Suprapubic skin (tissue), 4 donors: Measurements from ENCODE around the gene SLC7A4.

Source experiments
- EP300 ChIP-seq: sonication (generic); formaldehyde crosslinking; IDR thresholded peaks from one replicate; pipeline ENCODE4 v1.6.1; 2017; ENCODE audit warnings: antibody characterized with exemption
- POLR2A ChIP-seq, 2 donors: fragments of 450-650 bp; IDR thresholded peaks; one replicate each; pipeline ENCODE4 v1.6.1; 2017; ENCODE audit warnings: antibody characterized with exemption in 2 of 2, mild to moderate bottlenecking in 2 of 2, moderate library complexity in 2 of 2
- POLR2AphosphoS5 ChIP-seq, 3 donors: sonication (generic); formaldehyde crosslinking; IDR thresholded peaks; one replicate each; pipeline ENCODE4 v1.6.1; 2017; ENCODE audit warnings: antibody characterized with exemption in 3 of 3
- TF ChIP-seq, protein P1 (sequence below), 2 donors: fragments of 200-600 bp in 1 of 2; fragments of 450-650 bp in 1 of 2; sonication (generic) in 1 of 2; IDR thresholded peaks; one replicate each; pipeline ENCODE4 v1.5.1; 2016 to 2019; ENCODE audit warnings: antibody characterized with exemption in 2 of 2, mild to moderate bottlenecking in 1 of 2, moderate library complexity in 1 of 2

DNA sequence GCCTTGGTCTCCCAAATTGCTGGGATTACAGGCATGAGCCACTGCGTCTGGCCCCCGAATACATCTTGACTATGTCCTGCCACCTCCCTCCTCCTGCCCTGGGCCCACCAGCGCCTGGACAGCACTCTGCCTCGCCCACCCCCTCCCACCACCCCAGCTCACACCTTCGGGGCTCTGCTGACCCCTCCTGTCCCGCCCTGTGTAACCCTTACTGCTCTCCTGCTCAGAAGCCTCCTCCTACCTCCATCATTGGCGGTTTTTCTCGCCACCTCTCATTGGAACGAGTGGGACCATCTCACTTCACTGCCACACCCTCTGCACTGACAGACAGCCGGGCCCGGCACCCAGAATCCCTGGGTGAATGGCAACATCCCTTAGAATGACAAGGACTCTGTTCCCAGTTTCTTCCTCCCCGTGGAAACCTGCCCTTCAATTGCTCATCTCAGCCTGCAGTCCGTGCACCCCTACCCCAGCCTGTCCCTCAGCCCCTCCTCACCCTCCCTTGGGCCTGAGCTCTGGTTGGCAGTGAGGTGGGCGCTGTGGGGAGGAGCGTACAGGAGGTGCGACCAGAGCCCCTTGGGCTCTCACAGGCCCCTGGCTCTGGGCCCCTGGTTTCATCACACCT is 45.6 kb upstream of the SLC7A4 start:
- TF ChIP-seq, protein P1, sequence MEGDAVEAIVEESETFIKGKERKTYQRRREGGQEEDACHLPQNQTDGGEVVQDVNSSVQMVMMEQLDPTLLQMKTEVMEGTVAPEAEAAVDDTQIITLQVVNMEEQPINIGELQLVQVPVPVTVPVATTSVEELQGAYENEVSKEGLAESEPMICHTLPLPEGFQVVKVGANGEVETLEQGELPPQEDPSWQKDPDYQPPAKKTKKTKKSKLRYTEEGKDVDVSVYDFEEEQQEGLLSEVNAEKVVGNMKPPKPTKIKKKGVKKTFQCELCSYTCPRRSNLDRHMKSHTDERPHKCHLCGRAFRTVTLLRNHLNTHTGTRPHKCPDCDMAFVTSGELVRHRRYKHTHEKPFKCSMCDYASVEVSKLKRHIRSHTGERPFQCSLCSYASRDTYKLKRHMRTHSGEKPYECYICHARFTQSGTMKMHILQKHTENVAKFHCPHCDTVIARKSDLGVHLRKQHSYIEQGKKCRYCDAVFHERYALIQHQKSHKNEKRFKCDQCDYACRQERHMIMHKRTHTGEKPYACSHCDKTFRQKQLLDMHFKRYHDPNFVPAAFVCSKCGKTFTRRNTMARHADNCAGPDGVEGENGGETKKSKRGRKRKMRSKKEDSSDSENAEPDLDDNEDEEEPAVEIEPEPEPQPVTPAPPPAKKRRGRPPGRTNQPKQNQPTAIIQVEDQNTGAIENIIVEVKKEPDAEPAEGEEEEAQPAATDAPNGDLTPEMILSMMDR (IDR thresholded peaks at IDR 0.05): no peak
- TF ChIP-seq EP300 (no peak), POLR2AphosphoS5 (IDR thresholded peaks at IDR 0.05) (no peak), POLR2A (IDR thresholded peaks at IDR 0.05) (no peak)
